Activated naive CD8-positive, alpha-beta T cell treated with anti-CD3 and anti-CD28 coated beads, Interleukin-2, amount 50 U/mL, for 16 hours (primary cell): ENCODE measurements around the gene SASS6.

Experiments
- DNase-seq: peaks from one replicate; pipeline ENCODE4 v3.0.0-alpha.2; 2020; ENCODE audit warnings: low read depth, low spot score

Gene SASS6

GRCh38 chr1:100132566-100133477 lies at the start of gene SASS6, which contains the start of gene TRMT13:
Gene SASS6 (minus strand): TSS chr1:100132930. CDS start chr1:100132814, 116 bp downstream.
Gene TRMT13 (plus strand): TSS chr1:100133163. CDS start chr1:100133169, 6 bp downstream.
- peak; percentile 89 for DNase-seq

GRCh38 chr1:100178091-100178490 lies 45.4 kb upstream of the SASS6 start, which contains the start of gene LRRC39:
Gene LRRC39 (minus strand): TSS chr1:100178256. CDS start chr1:100168516, 9,740 bp downstream.
- no peak for DNase-seq

GRCh38 chr1:100177295-100178041 lies 44.7 kb upstream of the SASS6 start:
- no peak for DNase-seq

GRCh38 chr1:100168051-100168450 lies 35.3 kb upstream of the SASS6 start:
- DNase-seq, result no peak

GRCh38 chr1:100164702-100165101 lies 32.0 kb upstream of the SASS6 start:
- no peak for DNase-seq

- no peak for DNase-seq
Observed at GRCh38 chr1:100164216-100164615, 31.5 kb upstream of the SASS6 start.

GRCh38 chr1:100162881-100163280 lies 30.2 kb upstream of the SASS6 start:
- DNase-seq, result no peak

GRCh38 chr1:100152271-100152670 lies 19.5 kb upstream of the SASS6 start:
- DNase-seq, result no peak

GRCh38 chr1:100151679-100152078 lies 18.9 kb upstream of the SASS6 start:
- DNase-seq, result no peak

- no peak for DNase-seq
Observed at GRCh38 chr1:100147875-100148274, 15.1 kb upstream of the SASS6 start.

GRCh38 chr1:100146958-100147357 lies 14.2 kb upstream of the SASS6 start:
- no peak for DNase-seq

GRCh38 chr1:100145116-100145515 lies 12.4 kb upstream of the SASS6 start:
- DNase-seq, result no peak

- DNase-seq, result no peak
Observed at GRCh38 chr1:100142343-100142742, 9.6 kb upstream of the SASS6 start.

- DNase-seq, result no peak
Observed at GRCh38 chr1:100141192-100141591, 8.5 kb upstream of the SASS6 start.

- DNase-seq, result no peak
Observed at GRCh38 chr1:100137602-100138001, 4.9 kb upstream of the SASS6 start.

GRCh38 chr1:100134872-100135271 lies 2.1 kb upstream of the SASS6 start:
- no peak for DNase-seq

- DNase-seq, result no peak
Observed at GRCh38 chr1:100131623-100132022, 1.1 kb downstream of the SASS6 start.

GRCh38 chr1:100130552-100131077 lies 2.1 kb downstream of the SASS6 start:
- DNase-seq, result no peak

- no peak for DNase-seq
Observed at GRCh38 chr1:100127226-100127625, 5.5 kb downstream of the SASS6 start.

GRCh38 chr1:100122177-100122576 lies 10.6 kb downstream of the SASS6 start:
- DNase-seq, result no peak

- no peak for DNase-seq
Observed at GRCh38 chr1:100115524-100115923, 17.2 kb downstream of the SASS6 start.

GRCh38 chr1:100109554-100110066 lies 23.1 kb downstream of the SASS6 start:
- no peak for DNase-seq
